ENCODE results near the gene PRKG1.

Gene PRKG1

GRCh38 chr10:52040486-52040885 lies 966.2 kb downstream of the PRKG1 start:
- H3K9ac ChIP-seq (ENCODE audit: low read length), result no peak overlapping the region
- no peak overlapping the region for H2AFZ ChIP-seq (ENCODE audit: low read depth, low read length, severe bottlenecking)
- H3K4me2 ChIP-seq (ENCODE audit: low read depth, low read length, poor library complexity, severe bottlenecking), result no peak overlapping the region
- no peaks in the 10 kb centered on the region for H3K79me2 ChIP-seq (ENCODE audit: insufficient read depth, low read length)
- no peaks in the 10 kb centered on the region for H3K9me3 ChIP-seq (ENCODE audit: insufficient read depth, low read length)
- no peak overlapping the region for H3K27ac ChIP-seq (ENCODE audit: low read depth, low read length)
- no peaks in the 10 kb centered on the region for H3K36me3 ChIP-seq (ENCODE audit: low read length)
- no peaks in the 10 kb centered on the region for H3F3A ChIP-seq (ENCODE audit: insufficient read depth)
- TF ChIP-seq, protein P1, sequence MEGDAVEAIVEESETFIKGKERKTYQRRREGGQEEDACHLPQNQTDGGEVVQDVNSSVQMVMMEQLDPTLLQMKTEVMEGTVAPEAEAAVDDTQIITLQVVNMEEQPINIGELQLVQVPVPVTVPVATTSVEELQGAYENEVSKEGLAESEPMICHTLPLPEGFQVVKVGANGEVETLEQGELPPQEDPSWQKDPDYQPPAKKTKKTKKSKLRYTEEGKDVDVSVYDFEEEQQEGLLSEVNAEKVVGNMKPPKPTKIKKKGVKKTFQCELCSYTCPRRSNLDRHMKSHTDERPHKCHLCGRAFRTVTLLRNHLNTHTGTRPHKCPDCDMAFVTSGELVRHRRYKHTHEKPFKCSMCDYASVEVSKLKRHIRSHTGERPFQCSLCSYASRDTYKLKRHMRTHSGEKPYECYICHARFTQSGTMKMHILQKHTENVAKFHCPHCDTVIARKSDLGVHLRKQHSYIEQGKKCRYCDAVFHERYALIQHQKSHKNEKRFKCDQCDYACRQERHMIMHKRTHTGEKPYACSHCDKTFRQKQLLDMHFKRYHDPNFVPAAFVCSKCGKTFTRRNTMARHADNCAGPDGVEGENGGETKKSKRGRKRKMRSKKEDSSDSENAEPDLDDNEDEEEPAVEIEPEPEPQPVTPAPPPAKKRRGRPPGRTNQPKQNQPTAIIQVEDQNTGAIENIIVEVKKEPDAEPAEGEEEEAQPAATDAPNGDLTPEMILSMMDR (IDR thresholded peaks at IDR 0.05; ENCODE audit: insufficient read depth, low read length, poor library complexity, severe bottlenecking), result no peak
- no peak for TF ChIP-seq EZH2phosphoT487 (conservative IDR thresholded peaks at IDR 0.05; ENCODE audit: low read length)
- H3K27me3 ChIP-seq (ENCODE audit: low read length), result no peaks in the 10 kb centered on the region
- no peak overlapping the region for H3K4me3 ChIP-seq (ENCODE audit: insufficient read depth, low read length, poor library complexity, severe bottlenecking)
- no peaks in the 10 kb centered on the region for H4K20me1 ChIP-seq (ENCODE audit: low read depth, low read length)
- H3K9me2 ChIP-seq (replicated peaks; ENCODE audit: insufficient read depth, low read length), result no peaks in the 10 kb centered on the region

DNA sequence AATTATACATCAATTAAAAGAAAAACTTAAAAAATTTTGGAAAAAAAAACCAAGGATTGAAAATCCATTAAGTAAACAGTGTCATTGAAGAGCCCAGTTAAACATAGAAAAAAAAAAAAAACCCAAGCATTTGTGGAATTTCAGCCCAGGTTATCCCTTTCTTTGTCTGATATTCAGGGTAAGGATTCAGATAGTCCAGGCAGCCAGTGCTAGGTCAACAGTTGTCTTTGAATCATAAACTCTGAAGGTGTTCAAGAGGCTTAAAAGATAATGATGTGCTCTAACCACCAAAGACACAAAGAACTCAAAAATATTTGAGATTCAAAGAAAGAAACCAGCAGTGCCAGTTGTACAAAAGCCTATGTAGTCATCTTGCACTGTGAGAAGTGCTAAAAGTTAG lies 969.5 kb downstream of the PRKG1 start:
- no peaks in the 10 kb centered on the region for H3K9me3 ChIP-seq (ENCODE audit: insufficient read depth, low read length)
- no peaks in the 10 kb centered on the region for H3K79me2 ChIP-seq (ENCODE audit: insufficient read depth, low read length)

GRCh38 chr10:52048051-52048450 lies 973.8 kb downstream of the PRKG1 start:
- H4K20me1 ChIP-seq (ENCODE audit: low read depth, low read length), result no peaks in the 10 kb centered on the region
- no peaks in the 10 kb centered on the region for H3K36me3 ChIP-seq (ENCODE audit: low read length)
- H3K27ac ChIP-seq (ENCODE audit: low read depth, low read length), result no peak overlapping the region
- no peak overlapping the region for H3K4me2 ChIP-seq (ENCODE audit: low read depth, low read length, poor library complexity, severe bottlenecking)
- no peaks in the 10 kb centered on the region for H3F3A ChIP-seq (ENCODE audit: insufficient read depth)
- H3K9ac ChIP-seq (ENCODE audit: low read length), result no peak overlapping the region
- no peak overlapping the region for H3K4me3 ChIP-seq (ENCODE audit: insufficient read depth, low read length, poor library complexity, severe bottlenecking)
- H3K9me3 ChIP-seq (ENCODE audit: insufficient read depth, low read length), result no peaks in the 10 kb centered on the region
- TF ChIP-seq, protein P1 (IDR thresholded peaks at IDR 0.05; ENCODE audit: insufficient read depth, low read length, poor library complexity, severe bottlenecking), result no peak
- TF ChIP-seq EZH2phosphoT487 (conservative IDR thresholded peaks at IDR 0.05; ENCODE audit: low read length), result no peak
- H3K9me2 ChIP-seq (replicated peaks; ENCODE audit: insufficient read depth, low read length), result no peaks in the 10 kb centered on the region
- no peak overlapping the region for H2AFZ ChIP-seq (ENCODE audit: low read depth, low read length, severe bottlenecking)
- no peaks in the 10 kb centered on the region for H3K27me3 ChIP-seq (ENCODE audit: low read length)
- no peaks in the 10 kb centered on the region for H3K79me2 ChIP-seq (ENCODE audit: insufficient read depth, low read length)

More for the DNA sequence above, 969.5 kb downstream of the PRKG1 start:
- Histone ChIP-seq H2AFZ (ENCODE audit: low read depth, low read length, severe bottlenecking) (no peak overlapping the region), H3F3A (ENCODE audit: insufficient read depth) (no peaks in the 10 kb centered on the region), H3K4me2 (ENCODE audit: low read depth, low read length, poor library complexity, severe bottlenecking) (no peak overlapping the region), H3K27ac (ENCODE audit: low read depth, low read length) (no peak overlapping the region), H3K4me3 (ENCODE audit: insufficient read depth, low read length, poor library complexity, severe bottlenecking) (no peak overlapping the region), H4K20me1 (ENCODE audit: low read depth, low read length) (no peaks in the 10 kb centered on the region), H3K9ac (ENCODE audit: low read length) (no peak overlapping the region), H3K36me3 (ENCODE audit: low read length) (no peaks in the 10 kb centered on the region), H3K27me3 (ENCODE audit: low read length) (no peaks in the 10 kb centered on the region), H3K9me2 (replicated peaks; ENCODE audit: insufficient read depth, low read length) (no peaks in the 10 kb centered on the region)
- TF ChIP-seq, protein P1 (IDR thresholded peaks at IDR 0.05; ENCODE audit: insufficient read depth, low read length, poor library complexity, severe bottlenecking), result no peak
- no peak for TF ChIP-seq EZH2phosphoT487 (conservative IDR thresholded peaks at IDR 0.05; ENCODE audit: low read length)
